Spleen (tissue), 7 donors: ENCODE results near the gene IGF1R.

Experiments used
- POLR2A ChIP-seq, 3 donors: fragments of 450-650 bp; IDR thresholded peaks; one replicate each; pipeline ENCODE4 v1.5.1; 2017; ENCODE audit warnings: antibody characterized with exemption in 3 of 3, mild to moderate bottlenecking in 1 of 3
- POLR2AphosphoS5 ChIP-seq, 3 donors: sonication (generic); formaldehyde crosslinking; IDR thresholded peaks; one replicate each; pipeline ENCODE4 v1.5.1; 2017; ENCODE audit warnings: antibody characterized with exemption in 3 of 3
- TF ChIP-seq, protein P1 (sequence below), 11 experiments: fragments of 200-600 bp in 7 of 11; fragments of 450-650 bp in 4 of 11; sonication (generic) in 4 of 11; IDR thresholded peaks in 8 of 11; conservative IDR thresholded peaks in 3 of 11; 1 replicate in 7 of 11; 2 replicates in 4 of 11; pipeline versions ENCODE4 v1.4.0 to v1.8.0; 2016 to 2021; ENCODE audit warnings: antibody characterized with exemption in 11 of 11, inconsistent platforms in 4 of 11, mild to moderate bottlenecking in 1 of 11
- donor health status: DM: no; HTN: no; CAD: no; lungs with moderate emphysema.
- donor health status: DM: no; HTN: no; CAD: no.
- donor health status: DM: no; HTN: no; CAD: no.

DNA sequence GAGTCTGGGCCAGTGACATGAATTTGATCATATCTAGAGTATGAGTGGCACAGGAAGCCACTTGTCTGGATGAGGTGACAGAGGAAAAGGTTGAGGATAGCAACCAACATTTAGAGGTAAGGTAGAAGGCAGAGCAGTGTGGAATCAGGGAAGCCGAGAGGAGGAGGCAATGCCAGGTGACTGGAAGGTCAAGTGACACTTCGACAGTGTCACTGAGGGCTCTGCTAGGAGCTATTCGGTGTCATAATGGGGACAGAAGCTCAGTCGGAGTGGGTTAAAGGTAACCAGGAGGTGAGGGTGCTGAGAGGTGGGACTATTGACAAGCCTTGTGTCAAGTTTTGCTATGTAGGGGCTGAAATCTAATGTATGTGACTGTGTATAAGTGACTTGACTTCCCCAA is 56.7 kb downstream of the IGF1R start:
- TF ChIP-seq, protein P1, sequence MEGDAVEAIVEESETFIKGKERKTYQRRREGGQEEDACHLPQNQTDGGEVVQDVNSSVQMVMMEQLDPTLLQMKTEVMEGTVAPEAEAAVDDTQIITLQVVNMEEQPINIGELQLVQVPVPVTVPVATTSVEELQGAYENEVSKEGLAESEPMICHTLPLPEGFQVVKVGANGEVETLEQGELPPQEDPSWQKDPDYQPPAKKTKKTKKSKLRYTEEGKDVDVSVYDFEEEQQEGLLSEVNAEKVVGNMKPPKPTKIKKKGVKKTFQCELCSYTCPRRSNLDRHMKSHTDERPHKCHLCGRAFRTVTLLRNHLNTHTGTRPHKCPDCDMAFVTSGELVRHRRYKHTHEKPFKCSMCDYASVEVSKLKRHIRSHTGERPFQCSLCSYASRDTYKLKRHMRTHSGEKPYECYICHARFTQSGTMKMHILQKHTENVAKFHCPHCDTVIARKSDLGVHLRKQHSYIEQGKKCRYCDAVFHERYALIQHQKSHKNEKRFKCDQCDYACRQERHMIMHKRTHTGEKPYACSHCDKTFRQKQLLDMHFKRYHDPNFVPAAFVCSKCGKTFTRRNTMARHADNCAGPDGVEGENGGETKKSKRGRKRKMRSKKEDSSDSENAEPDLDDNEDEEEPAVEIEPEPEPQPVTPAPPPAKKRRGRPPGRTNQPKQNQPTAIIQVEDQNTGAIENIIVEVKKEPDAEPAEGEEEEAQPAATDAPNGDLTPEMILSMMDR (IDR thresholded peaks at IDR 0.05 in 8 of 11, conservative IDR thresholded peaks at IDR 0.05 in 3 of 11), result no peak
- TF ChIP-seq POLR2A (IDR thresholded peaks at IDR 0.05), result no peak
- TF ChIP-seq POLR2AphosphoS5 (IDR thresholded peaks at IDR 0.05), result no peak
